ENCODE results near the gene ASTL. TPM values are rescaled to one million over a fixed set of nuclear protein-coding genes. Genes with fewer than 3 reads are reported as not detected.

Gene ASTL
- total and polyA plus RNA-seq, 2 of the 13 experiments (the other 11 are each of a cell fraction or from before 2014, with no cell fraction given) = not detected

GRCh38 chr2:96073170-96073775, 65.0 kb downstream of the ASTL start:
- POLR2A ChIA-PET = no interaction called here
- 28% methylated on average over 7 of the region's 7 CpGs for WGBS (ENCODE audit: low lambda C conversion rate)
- no peaks in the 10 kb centered on the region for H3K9me3 ChIP-seq (ENCODE audit: low read length)
- H3K36me3 ChIP-seq (replicated peaks in 1 of 2; ENCODE audit: control insufficient read depth in 1 of 2, insufficient read depth in 2 of 2, low read length in 2 of 2) = no peaks in the 10 kb centered on the region
- H3K27me3 ChIP-seq (ENCODE audit: control insufficient read depth in 1 of 2, insufficient read depth in 2 of 2, low read length in 2 of 2) = peaks cover 4 to 10% of the 10 kb centered on the region in 2 experiments; a peak in 3 of 5 replicates
- DNase-seq (ENCODE audit: low spot score) (no peak), ATAC-seq (no peak), FAIRE-seq (no peak)
- no peak for TF ChIP-seq ZFY (CRISPR knock-in tag; IDR thresholded peaks at IDR 0.05)
- H3K9ac ChIP-seq (ENCODE audit: insufficient read depth, low read depth, low read length) = no peak overlapping the region
- no peak overlapping the region for H3K4me3 ChIP-seq (replicated peaks in 1 of 3; ENCODE audit: insufficient read depth in 1 of 3, low read depth in 2 of 3, low read length in 3 of 3)
- CTCF ChIA-PET (ENCODE audit: low intra/inter-chr PET ratio, low total read pairs) = no interaction called here
- no TSS peak for BruUV-seq (replicated peaks)
- H2AFZ ChIP-seq (ENCODE audit: low read length) = no peak overlapping the region
- no peak overlapping the region for H3K4me2 ChIP-seq (ENCODE audit: low read depth, low read length)
- no peaks in the 10 kb centered on the region for H3K79me2 ChIP-seq (ENCODE audit: insufficient read depth, low read length)
- peaks cover 16% of the 10 kb centered on the region for H3K4me1 ChIP-seq (ENCODE audit: insufficient read depth, low read length)
- H4K20me1 ChIP-seq (ENCODE audit: insufficient read depth, low read length) = no peaks in the 10 kb centered on the region
- in situ Hi-C loops (cut with HindIII; ENCODE audit: extremely low pct_ligation_motif_present, low pct_unique_long_range_greater_than_20kb) (loop anchor here (25.0 kb wide), 1 partner anchor 1589 kb away; the partner anchor contains the start of genes ACTR1B and C2orf92), intact Hi-C loops (cut with micrococcal nuclease; ENCODE audit: unreplicated experiment) (no loop called here)
- H3K27ac ChIP-seq (ENCODE audit: extremely low read length, insufficient read depth, low read length) = no peak overlapping the region

Other genes with a start within 250 kb of the ASTL start
- 8.1 and 36.2 TPM in 2 replicates for gene ANKRD36C, start 146.7 kb downstream of the ASTL start, total RNA-seq (2016; rRNA removed; fragmentation: Illumina TruSeq; extraction: Trizol)
- gene ANKRD36C, start 146.7 kb downstream of the ASTL start, polyA plus RNA-seq (2011; rRNA removed) = 5.3 and 5.4 TPM in 2 replicates
- gene GPAT2, start 103.6 kb downstream of the ASTL start, total RNA-seq (2016; rRNA removed; fragmentation: Illumina TruSeq; extraction: Trizol) = not detected in 2 replicates
- gene GPAT2, start 103.6 kb downstream of the ASTL start, polyA plus RNA-seq (2011; rRNA removed) = not detected in 2 replicates
- gene ADRA2B, start 21.9 kb downstream of the ASTL start, total RNA-seq (2016; rRNA removed; fragmentation: Illumina TruSeq; extraction: Trizol) = not detected in 2 replicates
- not detected in 2 replicates for gene ADRA2B, start 21.9 kb downstream of the ASTL start, polyA plus RNA-seq (2011; rRNA removed)
- not detected in 2 replicates for gene DUSP2, start 6.9 kb upstream of the ASTL start, total RNA-seq (2016; rRNA removed; fragmentation: Illumina TruSeq; extraction: Trizol)
- gene DUSP2, start 6.9 kb upstream of the ASTL start, polyA plus RNA-seq (2011; rRNA removed) = not detected in 2 replicates
- gene STARD7, start 70.3 kb upstream of the ASTL start, total RNA-seq (2016; rRNA removed; fragmentation: Illumina TruSeq; extraction: Trizol) = 300 and 332 TPM in 2 replicates
- 67.2 and 88.2 TPM in 2 replicates for gene STARD7, start 70.3 kb upstream of the ASTL start, polyA plus RNA-seq (2011; rRNA removed)
- gene TMEM127, start 127.5 kb upstream of the ASTL start, total RNA-seq (2016; rRNA removed; fragmentation: Illumina TruSeq; extraction: Trizol) = 15.7 and 21.5 TPM in 2 replicates
- gene TMEM127, start 127.5 kb upstream of the ASTL start, polyA plus RNA-seq (2011; rRNA removed) = 33.9 and 45.2 TPM in 2 replicates
- gene CIAO1, start 127.7 kb upstream of the ASTL start, total RNA-seq (2016; rRNA removed; fragmentation: Illumina TruSeq; extraction: Trizol) = 99.3 and 118 TPM in 2 replicates
- 109 and 120 TPM in 2 replicates for gene CIAO1, start 127.7 kb upstream of the ASTL start, polyA plus RNA-seq (2011; rRNA removed)
- gene SNRNP200, start 167.0 kb upstream of the ASTL start, total RNA-seq (2016; rRNA removed; fragmentation: Illumina TruSeq; extraction: Trizol) = 99.0 and 163 TPM in 2 replicates
- gene SNRNP200, start 167.0 kb upstream of the ASTL start, polyA plus RNA-seq (2011; rRNA removed) = 228 and 232 TPM in 2 replicates
- 8.7 and 11.7 TPM in 2 replicates for gene ITPRIPL1, start 186.8 kb upstream of the ASTL start, total RNA-seq (2016; rRNA removed; fragmentation: Illumina TruSeq; extraction: Trizol)
- 4.3 and 6.3 TPM in 2 replicates for gene ITPRIPL1, start 186.8 kb upstream of the ASTL start, polyA plus RNA-seq (2011; rRNA removed)
- 48.8 and 66.9 TPM in 2 replicates for gene NCAPH, start 197.3 kb upstream of the ASTL start, total RNA-seq (2016; rRNA removed; fragmentation: Illumina TruSeq; extraction: Trizol)
- gene NCAPH, start 197.3 kb upstream of the ASTL start, polyA plus RNA-seq (2011; rRNA removed) = 13.5 and 22.8 TPM in 2 replicates